DMS153 (cell line): Measurements from ENCODE around the gene MRM3.
"Not testable (repeated sequence)": the region's sequence is repeated elsewhere in the genome, so short reads cannot be mapped to it uniquely, and the experiment has no call there.

Source experiments
- DNase-seq: peaks from one replicate; lab custom pipeline; 2025; lab: John Stamatoyannopoulos, UW

MRM3 gene, protein sequence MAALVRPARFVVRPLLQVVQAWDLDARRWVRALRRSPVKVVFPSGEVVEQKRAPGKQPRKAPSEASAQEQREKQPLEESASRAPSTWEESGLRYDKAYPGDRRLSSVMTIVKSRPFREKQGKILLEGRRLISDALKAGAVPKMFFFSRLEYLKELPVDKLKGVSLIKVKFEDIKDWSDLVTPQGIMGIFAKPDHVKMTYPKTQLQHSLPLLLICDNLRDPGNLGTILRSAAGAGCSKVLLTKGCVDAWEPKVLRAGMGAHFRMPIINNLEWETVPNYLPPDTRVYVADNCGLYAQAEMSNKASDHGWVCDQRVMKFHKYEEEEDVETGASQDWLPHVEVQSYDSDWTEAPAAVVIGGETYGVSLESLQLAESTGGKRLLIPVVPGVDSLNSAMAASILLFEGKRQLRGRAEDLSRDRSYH

DNA sequence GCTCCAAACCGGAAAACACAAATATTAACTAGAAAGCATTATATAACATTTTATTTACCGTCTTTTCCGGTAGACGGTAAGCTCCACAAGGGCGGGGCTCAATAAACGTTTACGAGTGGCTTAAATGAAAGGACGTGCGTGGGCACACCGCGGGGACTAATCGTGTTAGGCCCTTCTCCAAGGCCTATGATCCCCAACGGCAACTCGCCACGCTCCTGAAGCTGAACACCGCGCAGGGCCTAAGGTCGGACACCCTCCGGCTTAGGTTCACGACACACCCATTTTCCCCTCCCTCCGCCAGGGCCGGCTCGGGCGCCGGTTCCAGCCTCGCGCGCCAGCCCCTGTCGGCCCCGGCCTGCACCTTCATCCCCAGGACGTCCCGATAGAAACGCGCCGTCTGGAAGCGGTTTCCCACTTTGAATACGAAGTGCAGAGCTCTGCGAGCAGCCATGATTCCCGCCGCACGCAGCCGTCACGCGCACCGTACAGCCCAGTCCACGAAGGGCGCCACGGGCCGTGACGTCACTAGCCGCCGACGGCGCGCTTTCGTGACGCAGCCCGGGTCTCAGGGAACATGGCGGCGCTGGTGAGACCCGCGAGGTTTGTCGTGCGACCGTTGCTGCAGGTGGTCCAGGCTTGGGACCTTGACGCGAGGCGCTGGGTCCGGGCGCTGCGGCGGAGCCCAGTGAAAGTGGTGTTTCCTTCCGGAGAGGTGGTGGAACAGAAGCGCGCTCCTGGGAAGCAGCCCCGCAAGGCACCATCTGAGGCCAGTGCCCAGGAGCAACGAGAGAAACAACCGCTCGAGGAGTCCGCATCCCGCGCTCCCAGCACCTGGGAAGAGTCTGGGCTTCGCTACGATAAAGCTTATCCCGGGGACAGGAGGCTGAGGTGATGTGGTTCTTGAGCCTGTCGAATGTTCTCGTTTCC is at the start of gene MRM3, which contains the start of gene GLOD4:
Gene MRM3, plus strand, starts transcription at position 549 of the 927 bp plus-strand sequence. Its CDS starts 26 bp downstream, at position 575.
Gene GLOD4, minus strand, starts transcription at position 476 of the 927 bp plus-strand sequence. Its CDS starts 25 bp downstream, at position 451.
- DNase-seq = peak; percentile 48

DNA sequence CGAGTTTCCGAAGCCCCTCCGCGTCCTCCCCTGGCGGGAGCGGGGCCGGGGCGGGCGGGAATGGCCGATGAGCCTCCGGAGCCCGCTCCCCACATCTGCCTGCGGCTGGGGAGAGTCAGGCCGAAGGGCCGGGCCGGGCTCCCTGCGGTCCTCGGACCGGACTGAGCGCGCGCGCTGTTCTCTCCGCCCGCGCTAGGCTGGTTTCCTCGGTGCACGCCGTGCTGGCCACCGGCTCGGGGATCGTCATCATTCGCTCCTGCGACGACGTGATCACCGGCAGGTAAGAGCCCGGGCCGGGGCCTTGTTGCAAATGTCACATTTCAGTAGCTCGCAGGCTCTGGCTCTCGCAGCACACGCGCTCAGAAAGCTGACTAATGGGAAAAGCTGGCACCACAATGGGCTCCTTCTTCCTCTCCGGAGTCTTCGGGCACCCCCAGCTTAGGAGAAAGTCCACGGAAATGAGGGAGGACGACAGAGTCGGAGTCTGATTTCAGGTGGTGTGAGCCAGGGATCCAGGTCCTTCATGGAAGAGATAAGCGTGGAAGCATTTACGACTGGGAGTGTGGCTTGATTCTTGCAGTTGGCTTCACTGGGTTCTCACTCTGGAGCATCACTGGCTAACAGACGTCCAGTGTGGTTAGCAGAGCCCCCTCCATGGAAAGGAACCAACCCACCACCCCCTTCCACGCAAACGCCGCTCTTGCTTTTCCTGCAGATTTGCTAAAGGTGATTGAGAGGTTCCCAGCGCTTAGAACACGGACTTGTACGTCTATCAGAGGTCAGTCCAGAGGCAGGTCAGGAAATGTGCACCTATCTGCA is 49.0 kb upstream of the MRM3 start:
- no peak for DNase-seq

DNA sequence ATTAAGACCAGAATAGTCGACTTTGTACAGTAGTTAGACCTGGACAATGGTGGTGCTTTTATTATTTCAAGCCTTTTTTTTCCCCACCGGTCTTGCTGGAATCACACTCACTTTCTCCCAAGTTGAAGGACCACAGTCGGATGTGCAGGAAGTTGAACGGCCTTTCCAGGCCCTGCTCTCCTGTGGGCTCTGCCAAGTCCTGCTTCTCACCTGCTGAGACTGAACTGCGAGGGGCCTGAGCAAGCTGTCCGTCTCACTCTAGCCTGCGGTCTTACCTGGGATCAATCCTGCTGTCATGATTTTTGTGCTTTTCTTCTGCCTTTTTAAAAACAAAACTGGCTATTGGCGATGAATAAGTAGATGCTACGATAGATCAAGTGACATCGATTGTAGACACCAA is 48.4 kb upstream of the MRM3 start:
- DNase-seq = no peak

DNA sequence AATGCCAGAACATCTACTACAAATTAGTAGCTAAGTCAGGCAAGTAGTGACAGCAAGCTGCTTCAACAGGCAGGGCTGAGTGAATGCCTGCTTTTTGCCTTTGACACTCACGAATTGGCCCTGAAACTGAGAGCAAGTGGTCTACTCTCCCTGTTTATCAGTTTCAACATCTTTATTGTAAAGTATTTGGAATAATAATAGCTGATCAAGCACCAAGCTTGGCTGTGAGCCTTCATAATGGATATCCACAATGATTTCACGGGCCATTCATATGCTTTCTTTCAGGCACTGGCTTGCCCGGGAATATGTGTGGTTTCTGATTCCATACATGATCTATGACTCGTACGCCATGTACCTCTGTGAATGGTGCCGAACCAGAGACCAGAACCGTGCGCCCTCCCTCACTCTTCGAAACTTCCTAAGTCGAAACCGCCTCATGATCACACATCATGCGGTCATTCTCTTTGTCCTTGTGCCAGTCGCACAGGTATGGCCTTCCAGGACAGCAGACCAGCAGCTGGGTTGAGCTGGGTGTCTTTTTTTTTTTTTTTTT is 44.5 kb upstream of the MRM3 start:
- no peak for DNase-seq

DNA sequence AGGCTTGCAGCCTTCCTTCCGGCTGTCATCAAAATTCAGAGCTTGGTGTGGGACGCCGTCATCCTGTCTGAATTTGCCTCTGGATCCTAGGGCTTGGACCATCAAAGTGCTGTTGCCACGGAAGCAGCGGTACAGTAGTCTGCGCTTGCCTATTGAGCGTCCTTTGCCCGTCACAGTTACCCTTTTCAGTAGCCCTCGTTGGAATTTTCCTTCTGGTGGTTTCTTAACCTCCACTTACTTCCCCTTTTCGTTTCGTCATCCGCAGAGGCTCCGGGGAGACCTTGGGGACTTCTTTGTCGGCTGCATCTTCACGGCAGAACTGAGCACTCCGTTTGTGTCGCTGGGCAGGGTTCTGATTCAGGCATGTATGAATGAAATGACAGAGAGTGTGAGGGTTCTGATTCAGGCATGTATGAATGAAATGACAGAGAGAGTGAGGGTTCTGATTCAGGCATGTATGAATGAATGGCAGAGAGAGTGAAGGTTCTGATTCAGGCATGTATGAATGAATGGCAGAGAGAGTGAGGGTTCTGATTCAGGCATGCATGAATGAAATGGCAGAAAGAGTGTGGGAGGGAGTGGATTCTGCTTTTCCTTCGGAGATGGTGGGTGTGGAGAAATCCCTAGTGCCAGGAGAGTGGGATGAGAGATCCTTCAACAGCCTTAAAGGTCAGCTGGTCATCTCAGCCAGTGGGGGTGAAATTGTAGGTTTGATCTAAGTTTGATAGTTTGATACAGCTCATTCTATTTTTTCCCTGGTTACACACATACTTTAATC is 41.7 kb upstream of the MRM3 start:
- no peak for DNase-seq

DNA sequence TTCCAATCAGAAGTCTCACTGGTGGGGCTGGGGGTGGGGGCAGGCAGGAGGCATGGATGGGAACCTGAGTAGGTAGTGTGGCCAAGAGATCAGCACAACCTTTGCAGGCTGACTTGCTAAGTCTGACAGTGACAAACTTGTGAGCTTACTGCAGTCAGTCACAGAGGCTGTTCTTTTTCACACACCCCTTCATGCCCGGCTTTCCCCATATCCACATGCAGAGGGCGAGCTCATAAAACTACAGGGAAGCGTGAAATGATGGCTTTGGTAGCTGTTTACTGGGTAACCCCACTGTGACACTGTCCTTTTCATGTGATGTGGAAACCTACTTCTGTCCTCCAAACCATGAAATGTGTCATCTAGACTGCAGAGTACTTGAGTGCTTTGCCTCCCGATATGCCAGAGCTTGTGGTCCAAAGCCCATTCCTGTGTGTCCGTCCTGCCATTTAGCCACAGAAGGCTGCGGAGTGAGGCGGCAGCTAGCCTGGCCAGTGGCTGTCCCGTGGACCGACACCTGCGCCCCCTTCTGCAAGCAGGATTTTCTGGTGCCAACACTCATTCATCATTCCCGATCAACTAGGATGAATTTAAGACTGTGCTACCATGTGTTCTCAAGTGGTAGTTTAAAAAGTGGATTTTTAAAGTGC is 39.9 kb upstream of the MRM3 start:
- no peak for DNase-seq

DNA sequence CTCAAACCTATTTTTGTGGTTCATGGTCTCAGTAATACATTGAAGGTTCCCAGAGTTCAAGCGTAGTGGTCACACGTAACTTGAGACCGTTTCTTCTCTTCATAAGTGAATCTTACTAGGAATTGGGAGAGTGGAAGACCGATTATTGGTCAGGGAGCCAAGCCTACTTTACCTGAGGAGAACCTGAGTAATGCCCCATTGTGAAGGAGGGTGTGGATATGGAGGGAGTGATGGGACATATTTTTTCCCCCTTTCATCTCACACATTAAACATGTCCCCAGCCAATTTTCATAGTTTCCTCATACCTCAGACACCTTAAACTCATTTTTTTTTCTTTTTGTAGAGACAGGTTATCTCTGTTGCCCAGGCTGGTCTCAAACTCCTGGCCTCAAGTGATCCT is 39.0 kb upstream of the MRM3 start:
- DNase-seq = no peak

DNA sequence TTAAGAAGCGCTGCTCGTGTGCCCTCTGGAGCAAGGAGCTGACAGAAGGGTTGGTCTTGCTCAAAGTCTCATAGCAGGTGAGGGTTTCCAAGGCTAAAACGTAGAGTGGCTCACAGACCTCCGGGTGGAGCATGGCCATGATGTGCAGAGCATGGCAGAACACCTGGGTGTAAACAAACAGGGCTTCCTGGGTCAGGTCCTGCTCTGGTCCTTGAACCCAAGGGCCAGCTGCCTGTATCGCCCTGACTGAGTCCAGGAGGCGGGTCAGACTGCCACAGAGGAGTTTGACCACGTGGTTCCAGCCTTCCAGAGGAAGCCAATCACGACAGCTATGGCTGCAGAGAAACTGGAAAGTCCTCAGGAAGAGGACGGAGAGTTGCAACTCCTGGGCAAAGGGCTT is 37.2 kb upstream of the MRM3 start:
- DNase-seq = no peak

DNA sequence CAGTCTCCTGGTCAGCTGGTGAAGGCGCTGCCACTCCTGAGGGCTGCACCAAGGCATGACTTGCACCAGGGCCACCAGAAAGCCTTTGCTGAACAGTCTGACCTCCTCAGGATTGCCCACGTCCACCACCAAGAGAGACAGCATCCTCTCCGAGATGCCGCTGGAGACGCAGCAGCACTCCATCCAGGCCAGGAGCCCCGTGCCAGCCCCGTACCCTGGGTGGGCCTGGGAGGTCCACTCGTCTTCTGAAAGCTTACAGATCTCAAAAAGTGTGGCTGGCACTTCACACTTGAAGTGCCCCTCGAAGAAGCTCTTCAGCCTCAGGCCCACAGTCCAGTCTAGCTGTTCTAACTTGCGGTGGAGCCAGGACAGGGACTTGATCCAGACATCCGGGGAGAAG is 36.7 kb upstream of the MRM3 start:
- DNase-seq = no peak

DNA sequence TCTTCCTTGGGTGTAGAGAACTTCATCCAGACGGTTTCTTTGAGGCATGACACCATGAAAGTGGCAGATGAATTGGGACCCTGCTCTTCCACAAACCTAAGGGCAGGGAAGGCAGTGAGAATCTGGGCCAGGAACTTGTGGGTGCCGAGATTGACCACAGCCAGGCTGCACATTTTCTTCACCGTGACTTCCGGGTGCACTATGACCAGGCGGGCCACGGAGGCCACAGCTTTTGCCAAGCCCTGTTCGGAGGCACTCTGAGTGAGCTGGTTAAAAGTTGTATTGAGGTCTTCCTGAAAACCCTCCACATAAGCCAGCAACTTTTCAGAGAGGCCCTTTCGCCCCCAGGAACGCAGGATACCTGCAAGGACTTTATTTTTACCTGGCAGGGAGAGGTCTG is 36.0 kb upstream of the MRM3 start:
- DNase-seq = no peak

DNA sequence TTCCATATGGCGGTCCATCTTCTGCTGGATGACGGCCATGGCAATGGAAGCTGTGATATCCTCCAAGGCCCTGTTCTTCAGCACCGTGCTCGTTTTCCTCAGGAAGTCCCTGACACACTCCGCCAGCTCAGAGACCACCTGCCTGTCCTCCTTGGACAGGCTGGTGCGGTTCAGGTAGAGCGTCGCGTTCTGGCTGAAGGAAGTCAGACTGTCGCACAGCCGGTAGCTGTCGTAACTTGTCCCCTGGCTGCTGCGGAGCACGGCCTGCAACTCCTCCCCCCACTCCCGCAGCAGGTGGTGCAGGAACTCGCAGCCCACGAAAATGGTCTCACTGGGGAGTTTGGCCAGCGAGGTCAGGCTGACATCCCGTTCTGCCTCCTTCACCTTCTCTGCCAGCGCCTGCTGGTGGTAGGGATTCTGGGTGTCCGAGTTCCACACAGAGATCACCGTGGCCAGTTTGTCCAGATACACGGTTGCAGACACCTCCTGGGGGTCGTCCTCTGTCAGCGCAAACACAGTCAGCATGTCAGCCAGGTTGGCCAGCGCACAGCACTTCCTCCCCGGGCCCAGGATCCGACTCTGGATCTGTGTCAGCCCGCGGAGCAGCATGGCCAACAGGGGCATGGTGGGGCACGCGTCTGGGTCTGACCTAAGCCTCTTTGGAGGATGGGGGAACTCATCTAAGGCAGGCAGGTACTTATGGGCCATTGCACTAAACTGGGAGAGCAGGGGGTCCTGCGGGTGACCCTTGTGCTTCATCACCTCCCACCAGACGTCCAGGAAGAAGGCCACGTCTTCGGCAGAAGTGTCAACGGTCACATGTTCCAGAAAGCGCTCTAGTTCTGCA is 35.1 kb upstream of the MRM3 start:
- no peak for DNase-seq

DNA sequence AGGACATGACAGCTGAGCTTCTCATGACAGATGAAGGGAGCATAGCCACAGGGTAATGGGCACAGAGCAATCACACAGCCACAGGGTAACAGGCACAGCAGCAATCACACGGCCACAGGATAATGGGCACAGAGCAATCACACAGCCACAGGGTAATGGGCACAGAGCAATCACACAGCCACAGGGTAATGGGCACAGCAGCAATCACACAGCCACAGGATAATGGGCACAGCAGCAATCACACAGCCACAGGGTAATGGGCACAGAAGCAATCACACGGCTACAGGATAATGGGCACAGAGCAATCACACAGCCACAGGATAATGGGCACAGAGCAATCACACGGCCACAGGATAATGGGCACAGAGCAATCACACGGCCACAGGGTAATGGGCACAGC is 33.5 kb upstream of the MRM3 start:
- DNase-seq = not testable (repeated sequence)

DNA sequence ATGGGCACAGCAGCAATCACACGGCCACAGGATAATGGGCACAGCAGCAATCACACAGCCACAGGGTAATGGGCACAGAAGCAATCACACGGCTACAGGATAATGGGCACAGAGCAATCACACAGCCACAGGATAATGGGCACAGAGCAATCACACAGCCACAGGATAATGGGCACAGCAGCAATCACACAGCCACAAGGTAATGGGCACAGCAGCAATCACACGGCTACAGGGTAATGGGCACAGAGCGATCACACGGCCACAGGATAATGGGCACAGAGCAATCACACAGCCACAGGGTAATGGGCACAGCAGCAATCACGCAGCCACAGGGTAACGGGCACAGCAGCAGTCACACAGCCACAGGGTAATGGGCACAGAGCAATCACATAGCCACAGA is 32.8 kb upstream of the MRM3 start:
- not testable (repeated sequence) for DNase-seq

DNA sequence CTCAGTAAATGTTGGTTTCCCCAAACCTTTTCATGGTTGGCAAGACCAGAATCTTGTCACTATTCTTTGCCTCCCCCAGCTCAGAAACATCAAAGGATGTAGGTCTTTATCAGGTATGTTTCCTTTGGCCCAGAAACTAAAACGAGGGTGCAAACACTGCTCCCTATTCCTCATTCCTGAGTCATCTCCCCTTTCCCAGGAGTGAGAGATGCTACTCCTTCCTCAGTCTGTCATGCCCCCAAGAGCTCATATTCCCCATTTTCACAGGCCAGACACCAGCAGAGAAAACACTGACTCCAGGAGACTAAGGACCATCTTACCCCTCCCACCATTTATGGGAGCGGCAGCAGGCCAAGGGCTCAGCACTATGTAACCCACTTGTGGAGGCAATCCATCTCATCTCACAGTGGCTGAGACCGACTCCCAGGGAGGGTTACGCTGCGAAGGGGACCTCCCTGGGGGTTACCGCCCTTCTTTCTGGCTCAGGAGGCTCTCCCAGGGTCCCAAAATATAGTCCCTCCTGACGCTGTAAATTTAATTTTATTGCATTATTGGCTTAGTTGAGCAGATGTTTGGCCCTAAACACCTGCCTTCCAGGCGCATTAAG is 31.6 kb upstream of the MRM3 start:
- no peak for DNase-seq

DNA sequence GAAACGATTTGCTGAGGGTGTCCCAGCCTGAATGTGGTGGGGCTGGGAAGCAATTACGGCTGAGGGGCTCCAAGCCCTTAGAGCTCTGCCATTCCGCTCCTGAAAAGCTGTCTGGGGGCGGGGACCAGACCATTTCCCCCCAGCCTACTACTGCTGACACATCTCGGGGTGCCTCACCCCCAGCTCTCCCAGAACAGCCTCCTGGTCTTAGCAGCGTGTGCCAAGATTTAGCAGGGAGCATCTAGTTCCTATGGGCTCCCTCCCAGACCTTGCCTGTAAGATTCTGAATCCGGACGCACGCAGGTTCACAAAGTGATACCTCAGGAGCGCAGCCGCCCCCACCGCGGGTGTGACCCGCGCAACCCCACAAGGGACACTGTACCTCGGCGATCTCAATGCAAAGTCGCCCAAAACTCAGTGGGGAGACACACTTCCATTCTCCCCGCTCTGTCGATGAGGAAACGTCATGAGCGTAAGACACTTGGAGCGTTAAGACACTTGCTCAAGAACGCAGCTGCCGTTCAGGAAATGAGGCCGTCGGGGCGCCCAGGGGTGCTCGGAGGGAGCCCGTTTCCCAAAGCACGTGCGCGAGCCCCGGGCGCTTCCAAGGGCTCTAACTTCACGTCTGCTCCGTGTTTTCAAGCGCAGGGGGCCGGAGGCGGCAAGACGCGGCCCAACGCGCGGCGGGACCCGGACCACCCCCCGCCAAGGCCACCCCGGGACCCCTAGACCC is 30.7 kb upstream of the MRM3 start:
- DNase-seq = no peak

DNA sequence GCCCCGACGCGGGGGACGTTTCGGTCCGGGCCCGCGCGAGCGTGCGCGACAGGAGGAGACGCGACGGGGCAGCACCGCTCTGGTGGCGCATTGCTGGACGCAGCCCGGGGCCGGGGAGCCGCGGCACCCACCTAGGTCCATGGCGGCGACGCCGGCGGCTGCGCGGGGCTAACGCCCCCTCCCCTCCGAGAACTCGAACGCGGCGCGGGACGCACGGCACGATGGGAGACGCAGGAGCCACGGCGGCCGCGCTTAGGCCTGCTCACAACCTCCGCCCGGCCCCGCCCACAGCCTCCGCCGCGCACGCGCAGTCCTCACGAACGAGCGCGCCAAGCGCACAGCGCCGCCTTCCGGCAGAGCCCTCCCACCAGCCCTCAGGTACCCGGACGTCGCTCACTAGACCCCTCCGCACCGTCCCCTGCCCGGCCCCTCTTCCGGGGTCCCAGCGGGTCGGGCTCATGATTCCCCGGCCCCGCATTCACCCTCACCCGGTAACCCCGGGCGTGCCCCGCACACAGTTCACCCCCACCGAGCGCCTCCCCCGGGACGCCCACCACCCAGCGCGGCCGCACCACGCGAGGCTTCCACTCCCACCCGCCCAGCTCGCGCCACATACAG is 30.0 kb upstream of the MRM3 start, which contains the start of gene GEMIN4:
Gene GEMIN4, minus strand, starts transcription at position 263 of the 618 bp plus-strand sequence. Its CDS starts 122 bp downstream, at position 141.
- peak; percentile 61 for DNase-seq

DNA sequence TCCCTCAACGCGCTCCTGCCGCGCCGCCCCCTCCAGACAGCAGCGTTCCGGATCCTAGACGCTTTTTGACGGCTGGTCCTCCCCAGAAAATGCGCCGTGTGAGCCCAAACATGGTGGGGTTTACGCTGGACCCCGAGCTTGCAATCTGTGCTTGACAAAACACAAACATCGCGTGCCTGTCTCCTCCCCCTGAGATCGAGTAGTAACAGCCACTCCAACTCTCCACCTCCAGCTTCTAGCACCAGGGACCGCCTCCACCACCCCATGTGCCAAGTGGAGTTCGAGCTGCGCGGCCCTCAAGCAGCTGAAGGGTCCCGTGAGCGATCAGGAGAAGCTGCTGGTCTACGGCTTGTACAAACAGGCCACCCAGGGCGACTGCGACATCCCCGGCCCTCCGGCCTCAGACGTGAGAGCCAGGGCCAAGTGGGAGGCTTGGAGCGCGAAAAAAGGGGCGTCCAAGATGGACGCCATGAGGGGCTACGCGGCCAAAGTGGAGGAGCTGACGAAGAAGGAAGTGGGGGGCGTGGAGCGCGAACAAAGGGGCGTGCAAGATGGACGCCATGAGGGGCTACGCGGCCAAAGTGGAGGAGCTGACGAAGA is 29.4 kb upstream of the MRM3 start:
- no peak for DNase-seq
